ENCODE data around the gene ADAMTS15. TPM values are rescaled to one million over a fixed set of nuclear protein-coding genes. Genes with fewer than 3 reads are reported as not detected.

ADAMTS15 gene
- total RNA-seq, 1 donor from 2014 or later = 13.8 TPM

DNA sequence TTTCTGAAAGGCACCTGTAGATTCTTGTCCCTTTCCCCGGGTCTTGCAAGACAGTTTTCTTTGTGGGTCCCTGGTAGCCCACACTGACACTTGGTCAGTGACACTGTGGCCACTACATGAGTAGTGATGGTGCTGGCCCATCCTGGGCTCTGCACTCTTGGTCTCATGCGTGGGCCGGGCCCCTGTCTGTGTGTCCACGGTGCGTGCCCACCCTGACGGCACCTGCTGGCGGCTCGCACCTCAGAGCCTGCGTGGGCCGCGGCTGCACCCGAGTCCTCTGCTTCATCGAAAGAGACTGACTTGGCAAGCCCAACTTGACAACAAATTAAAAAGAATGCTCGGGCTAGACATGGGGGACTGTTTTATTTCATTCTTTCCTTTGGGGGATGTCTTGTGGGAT is 37.5 kb downstream of the ADAMTS15 start:
- H3K27ac Mint-ChIP-seq (ENCODE audit: unreplicated experiment) = no peak overlapping the region
- no peak overlapping the region for H3K27ac ChIP-seq (ENCODE audit: low read depth, low read length)

DNA sequence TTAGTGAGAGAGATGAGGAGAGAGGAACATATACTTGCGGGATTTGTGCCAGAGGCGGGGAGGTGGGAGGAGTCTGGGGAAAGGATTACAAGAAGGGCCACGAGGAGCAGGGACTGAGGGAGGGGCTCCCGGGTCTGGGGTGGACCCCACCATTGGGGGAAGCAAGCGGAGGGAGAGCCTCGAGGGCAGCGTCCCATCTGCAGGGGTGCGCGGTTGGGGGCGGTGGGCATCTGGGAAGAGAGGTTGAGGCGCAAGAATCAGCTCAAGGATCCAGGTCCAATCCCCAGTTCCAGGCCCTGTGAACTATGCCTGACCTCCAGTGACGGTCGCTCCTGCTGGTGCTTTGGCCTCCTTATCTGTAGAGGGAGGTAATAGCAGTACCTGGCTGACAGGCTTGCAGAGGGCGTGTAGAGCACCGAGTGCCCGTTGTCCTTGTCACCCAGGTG is 38.0 kb downstream of the ADAMTS15 start:
- Mint-ChIP-seq H3K4me1 (ENCODE audit: low read depth, unreplicated experiment) (peaks cover 1% of the 10 kb centered on the region), H3K4me3 (ENCODE audit: unreplicated experiment) (no peak overlapping the region), H3K27ac (ENCODE audit: unreplicated experiment) (no peak overlapping the region), H3K9me3 (ENCODE audit: unreplicated experiment) (peaks cover 6% of the 10 kb centered on the region), H3K36me3 (ENCODE audit: low read depth, unreplicated experiment) (peaks cover 1% of the 10 kb centered on the region), H3K27me3 (ENCODE audit: low read depth, unreplicated experiment) (peaks cover 5% of the 10 kb centered on the region)
- Histone ChIP-seq H3K4me1 (ENCODE audit: insufficient read depth, low read length) (no peaks in the 10 kb centered on the region), H3K27me3 (ENCODE audit: insufficient read depth, low read length) (no peaks in the 10 kb centered on the region), H3K27ac (ENCODE audit: low read depth, low read length) (no peak overlapping the region), H3K4me2 (ENCODE audit: low read length) (no peak overlapping the region), H3K9ac (ENCODE audit: low read length) (no peak overlapping the region), H3K9me3 (ENCODE audit: insufficient read depth, low read depth, low read length) (no peaks in the 10 kb centered on the region), H3K36me3 (ENCODE audit: insufficient read depth, low read length) (no peaks in the 10 kb centered on the region), H3K4me3 (ENCODE audit: insufficient read depth, low read depth, low read length) (no peak overlapping the region), H4K20me1 (ENCODE audit: insufficient read depth, low read length) (no peaks in the 10 kb centered on the region), H3K79me2 (ENCODE audit: insufficient read depth, low read length) (no peaks in the 10 kb centered on the region), H2AFZ (ENCODE audit: low read depth, low read length) (no peak overlapping the region)
- no peak for TF ChIP-seq EZH2 (IDR thresholded peaks at IDR 0.05; ENCODE audit: insufficient read depth, low read length)
- TF ChIP-seq, protein P1, sequence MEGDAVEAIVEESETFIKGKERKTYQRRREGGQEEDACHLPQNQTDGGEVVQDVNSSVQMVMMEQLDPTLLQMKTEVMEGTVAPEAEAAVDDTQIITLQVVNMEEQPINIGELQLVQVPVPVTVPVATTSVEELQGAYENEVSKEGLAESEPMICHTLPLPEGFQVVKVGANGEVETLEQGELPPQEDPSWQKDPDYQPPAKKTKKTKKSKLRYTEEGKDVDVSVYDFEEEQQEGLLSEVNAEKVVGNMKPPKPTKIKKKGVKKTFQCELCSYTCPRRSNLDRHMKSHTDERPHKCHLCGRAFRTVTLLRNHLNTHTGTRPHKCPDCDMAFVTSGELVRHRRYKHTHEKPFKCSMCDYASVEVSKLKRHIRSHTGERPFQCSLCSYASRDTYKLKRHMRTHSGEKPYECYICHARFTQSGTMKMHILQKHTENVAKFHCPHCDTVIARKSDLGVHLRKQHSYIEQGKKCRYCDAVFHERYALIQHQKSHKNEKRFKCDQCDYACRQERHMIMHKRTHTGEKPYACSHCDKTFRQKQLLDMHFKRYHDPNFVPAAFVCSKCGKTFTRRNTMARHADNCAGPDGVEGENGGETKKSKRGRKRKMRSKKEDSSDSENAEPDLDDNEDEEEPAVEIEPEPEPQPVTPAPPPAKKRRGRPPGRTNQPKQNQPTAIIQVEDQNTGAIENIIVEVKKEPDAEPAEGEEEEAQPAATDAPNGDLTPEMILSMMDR (IDR thresholded peaks at IDR 0.05; ENCODE audit: insufficient read depth, low read depth, low read length) = no peak
- no peak for DNase-seq (ENCODE audit: low read depth)
- FAIRE-seq = no peak

More for the DNA sequence above, 37.5 kb downstream of the ADAMTS15 start:
- H3K4me2 ChIP-seq (ENCODE audit: low read length) = no peak overlapping the region
- no peak overlapping the region for H2AFZ ChIP-seq (ENCODE audit: low read depth, low read length)
- peaks cover 2% of the 10 kb centered on the region for H3K4me1 ChIP-seq (ENCODE audit: insufficient read depth, low read length)
- H3K4me3 ChIP-seq (ENCODE audit: insufficient read depth, low read depth, low read length) = no peak overlapping the region
- no peak for DNase-seq (ENCODE audit: low read depth)
- Mint-ChIP-seq H3K4me1 (ENCODE audit: low read depth, unreplicated experiment) (peaks cover 1% of the 10 kb centered on the region), H3K9me3 (ENCODE audit: unreplicated experiment) (peaks cover 6% of the 10 kb centered on the region), H3K27me3 (ENCODE audit: low read depth, unreplicated experiment) (peaks cover 5% of the 10 kb centered on the region), H3K36me3 (ENCODE audit: low read depth, unreplicated experiment) (peaks cover 1% of the 10 kb centered on the region), H3K4me3 (ENCODE audit: unreplicated experiment) (no peak overlapping the region)
- no peaks in the 10 kb centered on the region for H3K79me2 ChIP-seq (ENCODE audit: insufficient read depth, low read length)
- TF ChIP-seq, protein P1 (IDR thresholded peaks at IDR 0.05; ENCODE audit: insufficient read depth, low read depth, low read length) = no peak
- TF ChIP-seq EZH2 (IDR thresholded peaks at IDR 0.05; ENCODE audit: insufficient read depth, low read length) = no peak
- FAIRE-seq = no peak
- no peak overlapping the region for H3K9ac ChIP-seq (ENCODE audit: low read length)
- no peaks in the 10 kb centered on the region for H3K36me3 ChIP-seq (ENCODE audit: insufficient read depth, low read length)
- H3K9me3 ChIP-seq (ENCODE audit: insufficient read depth, low read depth, low read length) = no peaks in the 10 kb centered on the region
- H4K20me1 ChIP-seq (ENCODE audit: insufficient read depth, low read length) = no peaks in the 10 kb centered on the region
- no peaks in the 10 kb centered on the region for H3K27me3 ChIP-seq (ENCODE audit: insufficient read depth, low read length)

DNA sequence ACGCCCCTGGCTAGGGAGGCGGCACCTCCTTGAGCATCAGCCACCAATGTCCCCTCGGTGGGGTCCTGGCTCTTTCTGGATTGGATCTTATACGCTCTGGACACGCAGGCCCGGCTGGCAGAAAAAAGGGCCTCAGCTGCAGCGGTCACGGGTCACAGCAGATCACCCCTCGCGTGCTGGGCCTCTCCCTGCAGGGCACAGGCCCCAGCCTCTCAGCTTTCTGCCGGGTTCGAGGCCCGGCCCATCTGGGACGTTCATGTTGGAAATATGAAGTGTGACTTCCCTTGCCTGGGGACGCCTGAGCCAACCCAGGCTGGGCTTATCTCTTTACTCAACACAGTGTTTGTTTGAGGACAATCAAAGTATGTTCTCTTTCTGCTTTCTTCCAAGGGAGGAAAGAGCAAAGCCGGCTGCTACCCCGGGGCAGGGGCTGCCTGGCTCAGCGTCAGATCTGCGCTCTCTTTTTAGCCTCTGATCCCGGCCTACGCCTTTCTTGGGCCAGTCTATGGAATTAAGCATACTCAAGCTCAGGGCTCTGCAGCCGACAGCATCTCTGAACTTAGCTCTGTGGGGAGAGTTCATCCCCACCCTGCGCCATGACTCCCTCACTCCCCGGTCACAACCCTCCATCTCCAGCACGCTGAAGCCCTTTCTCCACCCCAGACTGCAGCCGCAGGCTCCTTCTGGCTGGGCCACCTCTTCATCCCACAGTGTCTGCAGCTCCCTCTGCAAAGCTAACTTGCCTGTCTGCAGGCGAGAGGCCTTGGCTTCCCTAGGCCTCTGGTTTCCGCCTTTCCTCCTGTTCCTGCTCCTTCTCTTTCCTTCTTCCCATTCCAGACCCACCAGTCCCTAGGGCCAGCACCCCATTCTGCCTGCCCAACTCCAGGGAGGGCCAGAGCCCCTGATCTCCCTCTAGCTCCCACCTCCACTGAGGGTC is 38.8 kb downstream of the ADAMTS15 start:
- no peak for TF ChIP-seq EZH2 (IDR thresholded peaks at IDR 0.05; ENCODE audit: insufficient read depth, low read length)

More for the DNA sequence above, 38.8 kb downstream of the ADAMTS15 start:
- Histone ChIP-seq H3K9me3 (ENCODE audit: insufficient read depth, low read depth, low read length) (no peaks in the 10 kb centered on the region), H2AFZ (ENCODE audit: low read depth, low read length) (no peak overlapping the region), H3K27me3 (ENCODE audit: insufficient read depth, low read length) (no peaks in the 10 kb centered on the region), H3K4me3 (ENCODE audit: insufficient read depth, low read depth, low read length) (no peak overlapping the region), H4K20me1 (ENCODE audit: insufficient read depth, low read length) (no peaks in the 10 kb centered on the region), H3K4me1 (ENCODE audit: insufficient read depth, low read length) (no peaks in the 10 kb centered on the region), H3K27ac (ENCODE audit: low read depth, low read length) (no peak overlapping the region), H3K9ac (ENCODE audit: low read length) (no peak overlapping the region), H3K4me2 (ENCODE audit: low read length) (no peak overlapping the region), H3K36me3 (ENCODE audit: insufficient read depth, low read length) (no peaks in the 10 kb centered on the region), H3K79me2 (ENCODE audit: insufficient read depth, low read length) (no peaks in the 10 kb centered on the region)
- Mint-ChIP-seq H3K9me3 (ENCODE audit: unreplicated experiment) (peaks cover 6% of the 10 kb centered on the region), H3K4me1 (ENCODE audit: low read depth, unreplicated experiment) (no peaks in the 10 kb centered on the region), H3K4me3 (ENCODE audit: unreplicated experiment) (no peak overlapping the region), H3K27me3 (ENCODE audit: low read depth, unreplicated experiment) (peaks cover 5% of the 10 kb centered on the region), H3K27ac (ENCODE audit: unreplicated experiment) (no peak overlapping the region), H3K36me3 (ENCODE audit: low read depth, unreplicated experiment) (peaks cover 1% of the 10 kb centered on the region)
- no peak for FAIRE-seq
- DNase-seq (ENCODE audit: low read depth) = no peak
